ENCODE measurements around the gene SVIL. TPM values are rescaled to one million over a fixed set of nuclear protein-coding genes. Genes with fewer than 3 reads are reported as not detected.
"Not testable (repeated sequence)": the region's sequence is repeated elsewhere in the genome, so short reads cannot be mapped to it uniquely, and the experiment has no call there.

SVIL gene
- total RNA-seq, 3 donors from 2014 or later (not counting 1 experiment from before 2014, with no cell fraction given), result 24.9 to 57.2 (median 33.5) TPM

- H3K4me3 ChIP-seq (ENCODE audit: low read length); H3K27me3 ChIP-seq (ENCODE audit: control insufficient read depth, insufficient read depth, low read length); H3K9me3 Mint-ChIP-seq; DNase-seq; H3K27ac Mint-ChIP-seq; H3K4me1 ChIP-seq (ENCODE audit: control insufficient read depth, insufficient read depth, low read length); H3K27ac ChIP-seq (ENCODE audit: low read length); H3K4me3 Mint-ChIP-seq; H3K27me3 Mint-ChIP-seq (ENCODE audit: low read depth in 2 of 2); intact Hi-C loops (cut with micrococcal nuclease); H3K4me1 Mint-ChIP-seq; H3K9me3 ChIP-seq (ENCODE audit: control insufficient read depth, insufficient read depth, low read length); ATAC-seq: not testable (repeated sequence)
- peaks cover 22% of the 10 kb centered on the region for H3K36me3 ChIP-seq (ENCODE audit: control insufficient read depth, insufficient read depth, low read length)
- peaks cover 28% of the 10 kb centered on the region for H3K36me3 Mint-ChIP-seq
- WGBS (ENCODE audit: insufficient coverage), result 91% methylated on average over 14 of the region's 14 CpGs
Measured at GRCh38 chr10:29488471-29488870, 146.3 kb downstream of the SVIL start.

GRCh38 chr10:29487884-29488266, 146.9 kb downstream of the SVIL start:
- H3K27me3 ChIP-seq (ENCODE audit: control insufficient read depth, insufficient read depth, low read length); H3K27ac ChIP-seq (ENCODE audit: low read length); H3K9me3 ChIP-seq (ENCODE audit: control insufficient read depth, insufficient read depth, low read length); H3K27ac Mint-ChIP-seq; H3K9me3 Mint-ChIP-seq; ATAC-seq; H3K4me3 Mint-ChIP-seq; DNase-seq; H3K4me1 Mint-ChIP-seq; H3K27me3 Mint-ChIP-seq (ENCODE audit: low read depth in 2 of 2); intact Hi-C loops (cut with micrococcal nuclease); H3K4me3 ChIP-seq (ENCODE audit: low read length): not testable (repeated sequence)
- H3K36me3 ChIP-seq (ENCODE audit: control insufficient read depth, insufficient read depth, low read length), result peaks cover 22% of the 10 kb centered on the region
- WGBS (ENCODE audit: insufficient coverage), result 91% methylated on average over 7 of the region's 7 CpGs
- peaks cover 11% of the 10 kb centered on the region for H3K4me1 ChIP-seq (ENCODE audit: control insufficient read depth, insufficient read depth, low read length)
- H3K36me3 Mint-ChIP-seq, result peaks cover 24% of the 10 kb centered on the region

GRCh38 chr10:29487032-29487883, 147.5 kb downstream of the SVIL start:
- H3K27me3 Mint-ChIP-seq (ENCODE audit: low read depth in 2 of 2); H3K4me3 Mint-ChIP-seq; H3K9me3 ChIP-seq (ENCODE audit: control insufficient read depth, insufficient read depth, low read length); H3K27ac ChIP-seq (ENCODE audit: low read length); ATAC-seq; intact Hi-C loops (cut with micrococcal nuclease); H3K4me3 ChIP-seq (ENCODE audit: low read length); H3K27ac Mint-ChIP-seq; H3K27me3 ChIP-seq (ENCODE audit: control insufficient read depth, insufficient read depth, low read length); H3K9me3 Mint-ChIP-seq: not testable (repeated sequence)
- WGBS (ENCODE audit: insufficient coverage), result 62% methylated on average over 16 of the region's 21 CpGs
- peaks cover 18% of the 10 kb centered on the region for H3K36me3 Mint-ChIP-seq
- Histone ChIP-seq H3K4me1 (ENCODE audit: control insufficient read depth, insufficient read depth, low read length) (peaks cover 17% of the 10 kb centered on the region), H3K36me3 (ENCODE audit: control insufficient read depth, insufficient read depth, low read length) (peaks cover 20% of the 10 kb centered on the region)
- DNase-seq, result peak in 1 of 2 donors; percentile 14
- H3K4me1 Mint-ChIP-seq, result peaks cover 15 to 16% of the 10 kb centered on the region in 2 donors

GRCh38 chr10:29486433-29486832, 148.3 kb downstream of the SVIL start:
- 50% methylated on average over 1 of the region's 1 CpG for WGBS (ENCODE audit: insufficient coverage)
- peaks cover 16% of the 10 kb centered on the region in 2 donors for H3K4me1 Mint-ChIP-seq
- H3K36me3 Mint-ChIP-seq, result peaks cover 17% of the 10 kb centered on the region
- H3K4me3 ChIP-seq (ENCODE audit: low read length), result no peak overlapping the region
- ATAC-seq, result no peak
- no peak overlapping the region for H3K27ac Mint-ChIP-seq
- no peaks in the 10 kb centered on the region for H3K9me3 Mint-ChIP-seq
- no peaks in the 10 kb centered on the region for H3K9me3 ChIP-seq (ENCODE audit: control insufficient read depth, insufficient read depth, low read length)
- peaks cover 18% of the 10 kb centered on the region for H3K36me3 ChIP-seq (ENCODE audit: control insufficient read depth, insufficient read depth, low read length)
- no peak for DNase-seq
- no peaks in the 10 kb centered on the region for H3K27me3 ChIP-seq (ENCODE audit: control insufficient read depth, insufficient read depth, low read length)
- no peak overlapping the region for H3K27ac ChIP-seq (ENCODE audit: low read length)
- H3K4me1 ChIP-seq (ENCODE audit: control insufficient read depth, insufficient read depth, low read length), result peaks cover 17% of the 10 kb centered on the region
- intact Hi-C loops (cut with micrococcal nuclease), result no loop called here
- no peak for TF ChIP-seq CTCF (IDR thresholded peaks at IDR 0.05)
- H3K27me3 Mint-ChIP-seq (ENCODE audit: low read depth in 2 of 2), result no peaks in the 10 kb centered on the region
- no peak overlapping the region for H3K4me3 Mint-ChIP-seq

GRCh38 chr10:29484677-29485076, 150.1 kb downstream of the SVIL start:
- Histone ChIP-seq H3K4me1 (ENCODE audit: control insufficient read depth, insufficient read depth, low read length) (peaks cover 19% of the 10 kb centered on the region), H3K36me3 (ENCODE audit: control insufficient read depth, insufficient read depth, low read length) (peaks cover 19% of the 10 kb centered on the region)
- H3K27ac ChIP-seq (ENCODE audit: low read length); H3K27ac Mint-ChIP-seq; H3K9me3 ChIP-seq (ENCODE audit: control insufficient read depth, insufficient read depth, low read length); H3K9me3 Mint-ChIP-seq; ATAC-seq; H3K27me3 ChIP-seq (ENCODE audit: control insufficient read depth, insufficient read depth, low read length); H3K27me3 Mint-ChIP-seq (ENCODE audit: low read depth in 2 of 2); H3K4me3 Mint-ChIP-seq; DNase-seq; H3K4me3 ChIP-seq (ENCODE audit: low read length); intact Hi-C loops (cut with micrococcal nuclease): not testable (repeated sequence)
- 97% methylated on average over 8 of the region's 8 CpGs for WGBS (ENCODE audit: insufficient coverage)
- peaks cover 19 to 21% of the 10 kb centered on the region in 2 donors for H3K4me1 Mint-ChIP-seq
- H3K36me3 Mint-ChIP-seq, result peaks cover 17% of the 10 kb centered on the region

Measured in natural killer cell (primary cell).